NCI-H2029 (cell line): Measurements from ENCODE around the gene PUM1.
A peak's percentile ranks its signal among the peaks of the same experiment; 100 is the strongest.

Experiments used
- DNase-seq: peaks from one replicate; lab custom pipeline; 2025; lab: John Stamatoyannopoulos, UW

PUM1 gene

GRCh38 chr1:30929135-30929889 is 136.2 kb downstream of the PUM1 start:
- DNase-seq = no peak

- DNase-seq = no peak
Observed at GRCh38 chr1:30928789-30929134, 136.8 kb downstream of the PUM1 start.

- DNase-seq = no peak
Observed at GRCh38 chr1:30928171-30928570, 137.3 kb downstream of the PUM1 start.

DNA sequence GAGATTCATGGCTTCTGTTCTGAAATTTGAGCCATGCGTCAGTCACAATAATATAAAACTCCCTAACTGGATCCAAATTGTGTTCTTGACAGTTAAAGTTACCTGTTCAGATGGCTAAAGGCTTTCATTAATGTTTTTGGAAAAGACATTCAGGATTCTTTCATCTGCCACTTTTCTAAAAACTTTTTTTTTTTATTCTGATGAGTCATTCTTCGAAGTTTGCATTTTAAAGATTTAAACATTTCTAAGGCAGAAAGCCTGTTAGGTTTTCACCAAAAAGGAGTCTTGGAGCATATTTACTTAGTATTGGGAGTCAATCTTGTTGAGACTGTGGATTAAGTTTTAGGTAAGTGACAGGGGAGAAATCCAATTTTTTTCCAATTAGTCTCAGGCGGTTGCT is 138.1 kb downstream of the PUM1 start:
- no peak for DNase-seq

GRCh38 chr1:30923597-30923996 is 141.9 kb downstream of the PUM1 start:
- DNase-seq = no peak

DNA sequence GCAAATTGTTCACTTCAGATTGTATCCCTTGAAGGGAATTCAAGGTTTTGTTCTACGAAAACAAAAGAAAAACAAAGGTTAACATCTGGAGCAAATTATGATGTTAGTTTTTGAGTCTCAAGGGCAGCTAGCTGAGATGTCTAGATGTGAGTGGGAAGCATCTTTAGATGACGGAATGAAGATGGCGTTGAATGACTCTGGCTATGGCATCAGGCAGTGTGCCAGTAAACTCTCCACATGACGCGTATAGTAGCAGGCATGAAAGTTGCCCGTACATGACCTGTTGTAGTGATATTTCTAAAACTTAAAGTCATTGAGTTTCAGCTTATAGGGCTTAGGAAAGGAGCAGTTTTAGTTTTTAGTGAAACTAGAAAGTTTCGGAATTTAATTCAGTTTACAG is 144.7 kb downstream of the PUM1 start:
- DNase-seq = no peak

- DNase-seq = no peak
Observed at GRCh38 chr1:30919025-30919881, 146.3 kb downstream of the PUM1 start.

- no peak for DNase-seq
Observed at GRCh38 chr1:30916296-30916695, 149.2 kb downstream of the PUM1 start.

- DNase-seq = no peak
Observed at GRCh38 chr1:30915491-30916230, 149.9 kb downstream of the PUM1 start.

GRCh38 chr1:30914931-30915330 is 150.6 kb downstream of the PUM1 start:
- no peak for DNase-seq

GRCh38 chr1:30914587-30914922 is 151.0 kb downstream of the PUM1 start:
- no peak for DNase-seq

DNA sequence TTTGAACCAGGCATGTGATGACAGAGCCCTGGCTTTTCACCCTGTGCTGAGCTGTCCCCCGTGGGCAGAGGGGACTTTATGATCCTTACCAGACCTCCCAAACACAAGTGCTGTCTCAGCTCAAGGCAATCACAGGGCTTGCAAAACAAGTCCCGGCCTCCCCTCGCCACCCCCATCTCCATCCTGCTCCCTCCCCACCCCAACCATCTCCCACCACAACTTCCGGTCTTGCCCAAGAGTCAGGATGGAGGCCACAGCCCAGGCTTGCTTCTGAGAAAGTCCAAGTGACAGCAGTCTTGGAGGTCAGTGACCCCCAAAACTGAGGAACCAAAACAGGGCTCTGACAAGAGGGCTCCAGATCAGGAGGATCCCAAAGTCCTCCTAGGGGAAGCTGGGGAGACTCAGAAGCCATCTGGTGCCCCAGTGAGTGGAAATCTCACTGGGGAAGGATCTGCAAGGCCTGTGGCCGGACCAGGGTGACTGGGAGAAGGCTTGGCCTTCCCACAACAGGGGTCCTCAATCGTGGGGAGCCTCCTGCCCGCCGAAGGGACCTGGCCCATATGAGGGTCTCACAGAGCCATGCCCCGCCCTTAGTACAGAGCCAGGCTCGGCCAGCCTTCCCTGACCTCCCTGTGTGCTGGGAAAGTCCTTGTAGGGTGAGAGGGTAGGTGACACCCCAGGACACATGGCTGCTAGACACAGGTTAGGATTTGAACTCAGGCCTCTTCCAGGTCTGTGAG is 152.4 kb downstream of the PUM1 start:
- DNase-seq = no peak

DNA sequence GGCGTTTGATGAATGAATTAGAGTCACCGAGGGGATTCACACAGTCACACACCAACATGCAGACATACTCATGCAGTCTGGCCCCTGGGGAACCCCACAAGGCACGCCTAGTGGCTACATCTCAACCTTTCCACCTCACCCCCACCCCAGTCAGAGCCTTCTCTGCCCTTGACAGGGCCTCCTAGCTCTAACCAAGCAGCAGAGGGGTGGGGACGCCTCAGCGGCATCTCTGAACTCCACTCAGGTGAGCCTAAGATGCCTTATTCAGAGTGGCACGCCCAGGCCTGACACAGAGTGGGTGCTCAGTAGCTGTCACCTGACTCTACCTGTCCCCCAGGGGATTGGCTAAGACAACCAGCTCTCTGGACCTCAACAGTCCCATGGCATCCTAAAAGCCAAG is 153.3 kb downstream of the PUM1 start:
- DNase-seq = no peak

GRCh38 chr1:30911059-30911954 is 154.2 kb downstream of the PUM1 start:
- peak; percentile 65 for DNase-seq

GRCh38 chr1:30909365-30910068 is 156.0 kb downstream of the PUM1 start:
- DNase-seq = no peak

- DNase-seq = no peak
Observed at GRCh38 chr1:30908696-30909364, 156.7 kb downstream of the PUM1 start, which contains the start of gene SDC3. SDC3 (minus strand) TSS chr1:30908758; CDS start chr1:30908586, 172 bp downstream.

DNA sequence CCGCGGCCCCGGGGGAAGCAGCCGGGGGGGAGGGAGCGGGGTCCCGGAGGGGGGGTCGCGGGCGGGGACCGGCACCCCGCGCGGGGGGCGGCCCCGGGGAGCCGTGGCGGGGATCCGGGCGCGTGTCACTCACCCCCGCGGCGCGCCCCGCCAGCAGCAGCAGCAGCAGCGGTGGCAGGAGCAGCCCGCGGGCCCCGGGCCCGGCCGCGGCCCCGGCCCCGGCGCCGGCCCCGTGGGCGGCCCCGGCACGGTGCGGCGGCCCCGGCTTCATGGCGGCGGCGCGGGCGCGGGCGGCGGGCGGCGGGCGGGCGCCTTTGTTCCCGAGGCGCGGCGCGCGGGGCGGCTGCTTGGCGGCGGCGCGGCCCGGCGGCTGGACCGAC is 157.2 kb downstream of the PUM1 start:
- no peak for DNase-seq

DNA sequence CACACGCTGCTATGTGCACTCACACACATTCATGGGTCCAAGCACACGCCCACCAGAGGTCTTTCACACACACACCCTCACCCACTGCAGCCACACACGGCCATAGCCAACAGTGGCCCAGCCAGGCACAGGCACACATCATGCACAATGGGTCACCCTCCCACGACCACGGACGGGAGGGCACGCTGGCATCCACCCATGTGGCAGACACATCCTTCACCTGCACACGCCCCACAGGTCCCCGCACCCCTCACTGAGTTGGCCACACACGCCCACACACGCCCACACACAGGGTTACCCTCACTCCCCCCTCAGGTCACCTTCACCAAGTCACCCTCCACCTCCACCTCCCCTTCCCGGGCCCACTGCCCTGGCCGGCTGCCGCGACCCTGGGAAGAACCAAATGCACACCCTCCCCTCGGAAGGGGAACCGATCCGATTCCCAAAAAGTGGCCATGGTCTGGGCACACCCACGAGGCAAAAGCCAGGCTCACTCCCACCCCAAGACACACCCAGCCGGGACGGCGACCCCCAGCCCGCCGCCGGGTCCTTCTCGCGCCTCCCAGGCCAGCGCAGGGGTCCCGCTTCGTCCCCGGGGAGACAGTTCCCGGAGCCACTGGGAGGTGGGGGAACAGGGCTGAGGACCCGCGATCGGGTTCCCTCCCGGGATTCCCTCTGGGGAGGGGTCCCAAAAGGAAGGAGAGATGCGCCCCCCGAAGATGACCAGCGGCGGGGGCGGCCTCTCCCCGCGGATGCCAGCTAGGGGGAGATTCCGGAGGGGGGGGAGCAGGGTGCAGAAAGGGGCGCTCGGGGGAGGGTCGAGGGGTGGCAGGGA is 157.8 kb downstream of the PUM1 start:
- no peak for DNase-seq
